ENCODE measurements around the gene LRRC70.
"Not testable (repeated sequence)": the region's sequence is repeated elsewhere in the genome, so short reads cannot be mapped to it uniquely, and the experiment has no call there.

The LRRC70 gene

GRCh38 chr5:62620761-62621160 is 42.1 kb downstream of the LRRC70 start:
- ATAC-seq, result no peak
- TF ChIP-seq ARNTL (CRISPR knock-in tag; IDR thresholded peaks at IDR 0.05; ENCODE audit: borderline replicate concordance, low read depth), result no peak
- no peak for TF ChIP-seq ISL1 (CRISPR knock-in tag; IDR thresholded peaks at IDR 0.05)
- TF ChIP-seq BACH2 (CRISPR knock-in tag; IDR thresholded peaks at IDR 0.05; ENCODE audit: borderline replicate concordance), result no peak
- TF ChIP-seq GLIS3 (CRISPR knock-in tag; IDR thresholded peaks at IDR 0.05), result no peak
- TF ChIP-seq SNAI2 (CRISPR knock-in tag; IDR thresholded peaks at IDR 0.05), result no peak
- no peak for TF ChIP-seq TOX (CRISPR knock-in tag; IDR thresholded peaks at IDR 0.05; ENCODE audit: borderline replicate concordance)
- no peak for TF ChIP-seq TCF4 (CRISPR knock-in tag; IDR thresholded peaks at IDR 0.05; ENCODE audit: borderline replicate concordance)
- no peak for TF ChIP-seq OSR1 (CRISPR knock-in tag; IDR thresholded peaks at IDR 0.05)
- no peak for TF ChIP-seq CREB5 (CRISPR knock-in tag; IDR thresholded peaks at IDR 0.05; ENCODE audit: low read depth)
- no peak for TF ChIP-seq CSDC2 (CRISPR knock-in tag; IDR thresholded peaks at IDR 0.05)
- no peak for TF ChIP-seq ZNF8 (CRISPR knock-in tag; IDR thresholded peaks at IDR 0.05)
- no peak for TF ChIP-seq PPARA (CRISPR knock-in tag; IDR thresholded peaks at IDR 0.05; ENCODE audit: borderline replicate concordance)
- TF ChIP-seq ZFP3 (CRISPR knock-in tag; IDR thresholded peaks at IDR 0.05), result no peak
- no peak for TF ChIP-seq TSHZ2 (CRISPR knock-in tag; IDR thresholded peaks at IDR 0.05)
- TF ChIP-seq RARB (CRISPR knock-in tag; IDR thresholded peaks at IDR 0.05), result no peak
- TF ChIP-seq ZFP30 (CRISPR knock-in tag; IDR thresholded peaks at IDR 0.05), result no peak

- TF ChIP-seq ZFP30 (CRISPR knock-in tag; IDR thresholded peaks at IDR 0.05) (no peak), ZNF565 (CRISPR knock-in tag; conservative IDR thresholded peaks at IDR 0.05; ENCODE audit: low read depth) (no peak), BACH2 (CRISPR knock-in tag; IDR thresholded peaks at IDR 0.05; ENCODE audit: borderline replicate concordance) (no peak), PPARA (CRISPR knock-in tag; IDR thresholded peaks at IDR 0.05; ENCODE audit: borderline replicate concordance) (no peak), SNAI2 (CRISPR knock-in tag; IDR thresholded peaks at IDR 0.05) (no peak), GLIS3 (CRISPR knock-in tag; IDR thresholded peaks at IDR 0.05) (no peak), CSRNP3 (CRISPR knock-in tag; IDR thresholded peaks at IDR 0.05) (no peak)
- ATAC-seq, result no peak
These were observed 42.7 kb downstream of the LRRC70 start for GRCh38 chr5:62621280-62621679.

GRCh38 chr5:62623271-62623670 is 44.7 kb downstream of the LRRC70 start:
- no peak for ATAC-seq
- TF ChIP-seq TOX (CRISPR knock-in tag; IDR thresholded peaks at IDR 0.05; ENCODE audit: borderline replicate concordance) (no peak), ISL1 (CRISPR knock-in tag; IDR thresholded peaks at IDR 0.05) (no peak), PATZ1 (CRISPR knock-in tag; IDR thresholded peaks at IDR 0.05; ENCODE audit: borderline replicate concordance) (no peak), ESRRG (CRISPR knock-in tag; IDR thresholded peaks at IDR 0.05) (no peak), ZFP3 (CRISPR knock-in tag; IDR thresholded peaks at IDR 0.05) (no peak), CREB5 (CRISPR knock-in tag; IDR thresholded peaks at IDR 0.05; ENCODE audit: low read depth) (no peak)

GRCh38 chr5:62624436-62624835 is 45.8 kb downstream of the LRRC70 start:
- ATAC-seq, result not testable (repeated sequence)

Data from SK-N-SH treated with all-trans-retinoic acid at 6 μM for 48 hours (cell line).